Fibroblast of mammary gland (primary cell): ENCODE results near the gene PSMG4.

ENCODE experiments used
- DNase-seq: peaks from one replicate; pipeline ENCODE4 v3.0.0-alpha.2; 2010; ENCODE audit warnings: low read depth
- H3K4me3 ChIP-seq: 2 replicates; pipeline ENCODE4 v1.5.1; 2011; ENCODE audit warnings: low read depth, mild to moderate bottlenecking, low read length, moderate library complexity; ENCODE audit not compliant: control insufficient read depth
- TF ChIP-seq, protein P1 (sequence below): conservative IDR thresholded peaks from 2 replicates; pipeline ENCODE4 v1.5.1; 2011; ENCODE audit warnings: low read depth, low read length, inconsistent platforms; ENCODE audit not compliant: control insufficient read depth, insufficient read depth

Gene PSMG4

DNA sequence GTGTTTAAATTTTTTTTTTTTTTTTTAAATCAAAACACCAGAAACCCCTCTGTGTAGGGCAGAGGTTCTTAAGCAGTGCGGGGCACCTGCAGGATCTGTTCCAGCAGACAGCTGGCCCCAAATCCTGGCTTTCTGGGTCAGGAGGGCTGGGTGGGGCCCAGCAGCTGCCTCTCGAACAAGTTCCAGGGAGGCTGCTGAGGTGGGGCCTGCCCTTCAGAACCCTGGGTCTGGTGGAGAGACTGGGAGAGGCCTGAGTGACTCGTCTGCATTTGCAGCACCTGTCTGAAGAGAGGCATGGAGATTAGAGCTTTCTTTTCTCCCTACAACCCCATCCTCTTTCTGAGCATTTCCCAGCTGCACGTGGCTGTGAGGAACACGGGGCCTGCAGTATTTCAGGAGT lies 8.4 kb downstream of the PSMG4 start:
- TF ChIP-seq, protein P1, sequence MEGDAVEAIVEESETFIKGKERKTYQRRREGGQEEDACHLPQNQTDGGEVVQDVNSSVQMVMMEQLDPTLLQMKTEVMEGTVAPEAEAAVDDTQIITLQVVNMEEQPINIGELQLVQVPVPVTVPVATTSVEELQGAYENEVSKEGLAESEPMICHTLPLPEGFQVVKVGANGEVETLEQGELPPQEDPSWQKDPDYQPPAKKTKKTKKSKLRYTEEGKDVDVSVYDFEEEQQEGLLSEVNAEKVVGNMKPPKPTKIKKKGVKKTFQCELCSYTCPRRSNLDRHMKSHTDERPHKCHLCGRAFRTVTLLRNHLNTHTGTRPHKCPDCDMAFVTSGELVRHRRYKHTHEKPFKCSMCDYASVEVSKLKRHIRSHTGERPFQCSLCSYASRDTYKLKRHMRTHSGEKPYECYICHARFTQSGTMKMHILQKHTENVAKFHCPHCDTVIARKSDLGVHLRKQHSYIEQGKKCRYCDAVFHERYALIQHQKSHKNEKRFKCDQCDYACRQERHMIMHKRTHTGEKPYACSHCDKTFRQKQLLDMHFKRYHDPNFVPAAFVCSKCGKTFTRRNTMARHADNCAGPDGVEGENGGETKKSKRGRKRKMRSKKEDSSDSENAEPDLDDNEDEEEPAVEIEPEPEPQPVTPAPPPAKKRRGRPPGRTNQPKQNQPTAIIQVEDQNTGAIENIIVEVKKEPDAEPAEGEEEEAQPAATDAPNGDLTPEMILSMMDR = no peak
- no peak overlapping the region for H3K4me3 ChIP-seq
- no peak for DNase-seq

DNA sequence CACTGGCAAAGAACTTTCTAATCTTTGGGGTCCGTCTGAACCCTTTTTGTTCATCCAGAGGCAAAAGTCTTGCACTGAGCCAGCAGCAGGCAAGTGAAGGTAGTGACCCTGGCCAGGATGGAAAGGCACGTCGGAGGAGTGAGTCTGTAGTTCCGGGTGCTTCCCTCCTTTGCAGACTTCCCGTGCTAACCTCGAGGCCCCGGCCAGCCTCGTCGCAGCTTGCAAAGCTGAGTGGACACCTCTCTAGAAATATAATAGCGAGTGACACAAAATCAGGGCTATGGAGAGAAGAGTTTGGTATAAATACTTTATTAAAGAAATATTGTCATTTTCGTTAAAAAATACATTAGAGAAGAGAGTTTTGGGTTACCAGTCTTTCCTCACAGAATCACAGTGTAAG lies 9.9 kb downstream of the PSMG4 start:
- no peak overlapping the region for H3K4me3 ChIP-seq
- TF ChIP-seq, protein P1 = no peak

DNA sequence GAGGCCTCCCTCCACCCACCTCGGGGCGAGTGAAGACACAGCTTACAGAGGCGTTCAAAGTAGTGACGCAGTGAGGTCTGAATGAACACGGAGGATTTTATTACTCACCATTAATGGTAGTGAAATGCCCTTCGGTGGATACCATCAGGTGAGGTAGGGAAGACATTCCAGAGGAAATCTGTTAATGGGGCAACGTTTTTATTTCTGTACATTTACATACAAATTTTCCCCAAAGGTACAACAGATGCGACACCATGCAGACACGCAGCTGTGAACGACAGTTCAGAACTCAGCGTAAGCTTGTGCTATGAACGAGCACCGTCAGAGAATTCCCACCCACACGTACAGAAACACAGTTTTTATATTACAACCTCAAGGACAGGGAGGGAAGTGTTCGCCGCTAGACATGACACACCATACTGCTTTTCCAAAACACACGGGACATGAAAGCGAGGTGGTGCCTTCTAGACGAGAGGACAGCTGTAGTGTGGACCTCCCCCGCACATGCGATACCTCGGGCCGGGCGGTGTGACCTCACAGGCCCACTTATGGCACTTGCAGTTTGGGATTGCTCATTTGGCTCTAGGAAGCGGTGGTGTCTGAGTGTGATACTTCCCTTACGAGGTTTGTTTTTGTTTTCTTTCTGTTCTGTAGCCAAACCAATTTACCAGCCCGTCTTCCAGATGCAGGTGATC lies 10.7 kb downstream of the PSMG4 start:
- TF ChIP-seq, protein P1 = no peak
- DNase-seq = peak; percentile 38
- no peak overlapping the region for H3K4me3 ChIP-seq

More for the DNA sequence above, 9.9 kb downstream of the PSMG4 start:
- no peak for DNase-seq

DNA sequence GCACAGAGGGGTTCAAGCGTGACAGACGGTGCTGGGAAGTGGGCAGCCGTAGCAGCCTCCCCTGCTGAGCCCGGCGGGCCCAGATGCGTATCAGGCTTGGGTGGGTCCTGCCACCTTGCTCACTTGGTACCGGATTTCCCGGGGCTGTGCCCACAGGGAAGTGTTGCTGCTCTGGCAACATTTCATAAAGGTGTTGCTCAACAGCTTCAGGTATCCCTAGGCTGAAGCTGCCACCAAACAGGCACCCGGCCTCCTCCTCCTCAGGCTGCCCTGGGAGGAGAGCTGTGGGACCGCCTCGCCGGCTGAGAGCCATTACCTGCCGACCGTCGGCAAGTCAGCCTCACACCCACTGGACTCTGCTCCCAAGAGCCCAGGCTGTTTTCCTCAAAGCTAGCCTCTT lies 11.5 kb downstream of the PSMG4 start:
- TF ChIP-seq, protein P1 = no peak
- DNase-seq = no peak
- H3K4me3 ChIP-seq = no peak overlapping the region

DNA sequence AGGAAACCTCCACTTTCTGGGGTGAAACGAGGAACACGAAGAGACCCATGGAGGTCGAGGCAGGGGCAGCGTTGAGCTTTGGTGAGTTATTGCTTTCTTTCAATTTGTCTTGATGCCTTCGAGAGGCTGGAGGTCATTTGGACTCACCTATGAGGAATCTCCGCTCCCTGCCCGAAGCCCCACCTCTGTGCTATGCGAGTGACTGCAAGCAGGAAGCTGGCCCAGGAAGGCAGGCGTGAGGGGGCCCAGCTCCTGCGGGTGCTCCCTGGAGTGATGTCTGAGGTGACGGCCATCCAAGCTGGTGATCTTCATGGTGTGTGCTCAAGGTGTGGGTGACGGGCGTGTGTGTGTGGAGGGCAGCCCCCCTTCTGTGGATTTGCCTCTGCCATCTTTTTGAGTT lies 13.0 kb downstream of the PSMG4 start:
- TF ChIP-seq, protein P1 = no peak
- H3K4me3 ChIP-seq = no peak overlapping the region
- DNase-seq = no peak

DNA sequence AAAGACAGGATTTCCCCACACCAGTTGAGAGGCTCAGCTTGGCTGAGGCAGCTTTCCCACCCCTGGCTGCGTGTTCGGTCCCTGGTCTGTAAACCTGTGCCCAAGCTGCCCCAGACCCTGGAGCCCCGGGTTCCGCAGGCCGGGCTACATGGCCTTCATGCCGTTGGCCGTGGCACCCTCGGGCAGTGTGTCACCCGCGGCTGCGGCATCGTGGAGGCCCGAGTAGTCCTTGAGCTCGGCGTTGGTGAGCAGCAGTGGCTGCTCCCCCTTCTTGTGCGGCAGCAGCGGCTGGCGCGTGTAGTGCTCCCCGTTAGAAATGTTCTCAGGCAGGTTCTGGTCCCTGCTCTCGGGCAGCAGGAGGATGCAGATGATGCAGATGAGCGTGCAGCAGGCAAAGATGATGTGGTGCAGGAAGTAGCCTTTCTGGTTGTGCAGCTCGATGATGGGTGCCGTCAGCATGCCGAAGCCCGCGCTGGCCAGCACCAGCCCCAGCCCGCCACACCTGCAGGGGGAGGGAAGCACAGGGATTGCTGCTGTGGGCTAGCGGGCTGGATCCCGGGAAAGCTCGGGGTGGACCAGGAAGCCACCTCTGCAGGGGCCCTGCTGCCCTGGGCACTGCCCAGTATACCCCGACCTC lies 14.3 kb downstream of the PSMG4 start:
- TF ChIP-seq, protein P1 = no peak
- H3K4me3 ChIP-seq = no peak overlapping the region
- DNase-seq = no peak
